ENCODE results near the gene XRCC4.

XRCC4 gene

DNA sequence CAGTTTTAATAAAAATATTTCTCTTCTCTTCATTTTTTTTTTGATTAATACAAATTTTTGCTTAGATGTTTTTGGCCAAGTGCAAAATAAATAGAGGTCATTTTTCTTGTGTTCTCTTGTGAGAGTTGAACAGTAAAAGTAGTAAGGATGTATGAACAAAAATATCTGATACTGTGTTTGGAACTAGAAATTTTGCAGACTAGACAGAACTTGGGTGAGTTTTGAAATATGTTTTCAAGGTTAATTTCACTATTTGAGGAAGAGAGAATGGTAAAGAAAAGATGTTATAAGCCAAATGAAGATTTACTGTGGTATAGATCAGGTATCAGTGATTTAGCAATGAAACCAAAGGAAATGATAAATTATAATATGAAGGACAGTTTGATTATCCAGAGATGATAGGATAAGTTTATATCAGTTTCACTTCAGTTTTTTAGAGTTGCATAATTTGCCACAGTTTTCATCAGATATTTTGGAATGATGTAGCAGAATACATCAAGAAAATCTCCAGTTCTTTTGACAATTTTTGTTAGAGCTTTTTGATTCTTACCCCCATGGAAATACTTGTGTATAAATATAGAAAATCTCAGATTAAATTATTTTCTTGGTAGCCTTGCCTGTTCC, 246.3 kb downstream of the XRCC4 start:
- no peak for DNase-seq (ENCODE audit: low read depth)
- TF ChIP-seq, protein P1, sequence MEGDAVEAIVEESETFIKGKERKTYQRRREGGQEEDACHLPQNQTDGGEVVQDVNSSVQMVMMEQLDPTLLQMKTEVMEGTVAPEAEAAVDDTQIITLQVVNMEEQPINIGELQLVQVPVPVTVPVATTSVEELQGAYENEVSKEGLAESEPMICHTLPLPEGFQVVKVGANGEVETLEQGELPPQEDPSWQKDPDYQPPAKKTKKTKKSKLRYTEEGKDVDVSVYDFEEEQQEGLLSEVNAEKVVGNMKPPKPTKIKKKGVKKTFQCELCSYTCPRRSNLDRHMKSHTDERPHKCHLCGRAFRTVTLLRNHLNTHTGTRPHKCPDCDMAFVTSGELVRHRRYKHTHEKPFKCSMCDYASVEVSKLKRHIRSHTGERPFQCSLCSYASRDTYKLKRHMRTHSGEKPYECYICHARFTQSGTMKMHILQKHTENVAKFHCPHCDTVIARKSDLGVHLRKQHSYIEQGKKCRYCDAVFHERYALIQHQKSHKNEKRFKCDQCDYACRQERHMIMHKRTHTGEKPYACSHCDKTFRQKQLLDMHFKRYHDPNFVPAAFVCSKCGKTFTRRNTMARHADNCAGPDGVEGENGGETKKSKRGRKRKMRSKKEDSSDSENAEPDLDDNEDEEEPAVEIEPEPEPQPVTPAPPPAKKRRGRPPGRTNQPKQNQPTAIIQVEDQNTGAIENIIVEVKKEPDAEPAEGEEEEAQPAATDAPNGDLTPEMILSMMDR (IDR thresholded peaks at IDR 0.05; ENCODE audit: low read depth, low read length): no peak
- no peak for TF ChIP-seq MYC (IDR thresholded peaks at IDR 0.05; ENCODE audit: low read depth, low read length)
- no peak for TF ChIP-seq POLR2A (IDR thresholded peaks at IDR 0.05; ENCODE audit: extremely low read depth, insufficient read length)
- TF ChIP-seq MAX (IDR thresholded peaks at IDR 0.05; ENCODE audit: low read depth, low read length): no peak
- H3K4me3 ChIP-seq (ENCODE audit: low read depth, low read length): no peak overlapping the region

DNA sequence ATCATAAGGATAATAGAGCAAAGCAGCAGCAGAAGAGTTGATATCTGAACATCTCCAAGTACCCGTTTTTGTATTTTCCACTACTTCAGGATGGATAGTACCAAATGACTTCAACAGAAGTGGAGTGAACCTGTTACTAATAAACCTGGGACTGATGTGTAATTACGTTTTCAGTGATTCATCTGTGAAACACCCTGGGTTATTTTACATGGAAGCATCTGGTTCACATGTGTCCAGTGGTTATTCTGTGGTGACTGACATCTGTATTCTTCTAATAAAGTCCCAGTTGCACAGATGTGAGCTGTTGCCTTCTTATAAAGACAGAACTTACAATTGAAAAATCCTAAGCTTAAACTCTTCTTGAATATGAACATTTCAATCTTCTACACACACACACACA, 254.5 kb downstream of the XRCC4 start:
- no peak for TF ChIP-seq POLR2A (IDR thresholded peaks at IDR 0.05; ENCODE audit: extremely low read depth, insufficient read length)
- no peak for TF ChIP-seq MAX (IDR thresholded peaks at IDR 0.05; ENCODE audit: low read depth, low read length)
- TF ChIP-seq, protein P1 (IDR thresholded peaks at IDR 0.05; ENCODE audit: low read depth, low read length): no peak
- no peak for TF ChIP-seq MYC (IDR thresholded peaks at IDR 0.05; ENCODE audit: low read depth, low read length)
- no peak for DNase-seq (ENCODE audit: low read depth)

GRCh38 chr5:83337453-83338035, 260.2 kb downstream of the XRCC4 start:
- no peak overlapping the region for H3K4me3 ChIP-seq (ENCODE audit: low read depth, low read length)
- no peak for DNase-seq (ENCODE audit: low read depth)
- no peak for TF ChIP-seq POLR2A (IDR thresholded peaks at IDR 0.05; ENCODE audit: extremely low read depth, insufficient read length)
- no peak for TF ChIP-seq MAX (IDR thresholded peaks at IDR 0.05; ENCODE audit: low read depth, low read length)
- TF ChIP-seq, protein P1 (IDR thresholded peaks at IDR 0.05; ENCODE audit: low read depth, low read length): no peak
- no peak for TF ChIP-seq MYC (IDR thresholded peaks at IDR 0.05; ENCODE audit: low read depth, low read length)

More for the DNA sequence above, 254.5 kb downstream of the XRCC4 start:
- H3K4me3 ChIP-seq (ENCODE audit: low read depth, low read length): no peak overlapping the region

DNA sequence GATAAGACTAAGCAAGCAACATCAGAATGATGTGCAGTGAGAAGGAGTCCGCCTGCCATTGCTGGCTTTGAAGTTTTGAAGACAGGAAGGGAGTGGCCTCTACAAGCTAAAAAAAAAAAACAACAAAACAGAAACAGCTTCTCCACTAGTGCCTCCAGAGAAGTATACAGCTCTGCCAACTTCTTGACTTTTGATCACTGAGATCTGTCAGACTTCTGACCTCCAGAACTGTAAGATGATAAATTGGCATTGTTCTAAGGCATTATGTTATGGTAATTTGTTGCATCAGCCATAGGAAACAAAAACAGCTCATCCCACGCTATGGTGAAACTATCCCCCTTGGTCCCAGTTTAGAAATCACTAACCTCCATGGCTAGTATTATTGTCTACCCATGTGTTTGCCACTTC, 263.2 kb downstream of the XRCC4 start:
- no peak overlapping the region for H3K4me3 ChIP-seq (ENCODE audit: low read depth, low read length)
- peak; percentile 22 for DNase-seq (ENCODE audit: low read depth)
- TF ChIP-seq MAX (IDR thresholded peaks at IDR 0.05; ENCODE audit: low read depth, low read length): no peak
- TF ChIP-seq, protein P1 (IDR thresholded peaks at IDR 0.05; ENCODE audit: low read depth, low read length): no peak

DNA sequence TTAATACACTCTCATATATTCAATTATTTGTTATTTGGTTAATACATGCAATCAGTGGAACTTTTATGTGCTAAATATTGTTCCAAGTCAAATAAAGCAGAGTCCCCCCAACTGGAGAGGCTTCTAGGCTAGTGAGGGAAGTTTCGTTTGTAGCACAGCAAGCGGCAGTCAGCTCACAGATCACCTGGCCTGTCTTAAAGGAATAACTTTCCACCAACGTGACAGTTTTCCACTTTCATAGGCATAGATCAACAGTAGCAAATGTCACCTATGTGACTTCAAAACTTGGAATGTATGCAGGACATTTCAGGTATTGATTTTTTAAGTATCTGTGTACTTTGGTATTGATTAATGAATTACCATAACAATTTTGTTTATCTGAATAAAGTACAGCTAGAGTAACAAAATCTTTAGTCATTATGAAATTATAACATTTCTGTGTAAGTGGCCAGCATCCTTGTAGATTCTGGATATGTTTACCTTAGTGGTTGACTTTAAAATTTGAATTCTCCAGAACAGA, 264.5 kb downstream of the XRCC4 start:
- no peak for TF ChIP-seq POLR2A (IDR thresholded peaks at IDR 0.05; ENCODE audit: extremely low read depth, insufficient read length)
- TF ChIP-seq MYC (IDR thresholded peaks at IDR 0.05; ENCODE audit: low read depth, low read length): no peak
- TF ChIP-seq, protein P1 (IDR thresholded peaks at IDR 0.05; ENCODE audit: low read depth, low read length): no peak
- TF ChIP-seq MAX (IDR thresholded peaks at IDR 0.05; ENCODE audit: low read depth, low read length): no peak

More for the DNA sequence above, 264.5 kb downstream of the XRCC4 start:
- no peak overlapping the region for H3K4me3 ChIP-seq (ENCODE audit: low read depth, low read length)
- DNase-seq (ENCODE audit: low read depth): no peak

Measured in NB4 (cell line).